Activated CD4-positive, alpha-beta memory T cell treated with anti-CD3 and anti-CD28 coated beads, Interleukin-2, amount 10 ng/mL, durations not matched to agents 7 days and 5 days (primary cell): ENCODE data around the gene PLEKHA8. TPM values are rescaled to one million over a fixed set of nuclear protein-coding genes. Genes with fewer than 3 reads are reported as not detected.
"Not testable (repeated sequence)": the region's sequence is repeated elsewhere in the genome, so short reads cannot be mapped to it uniquely, and the experiment has no call there.

Source experiments
- CTCF ChIA-PET: fragments of 350-600 bp; sonication (Branson Sonifier 250); formaldehyde crosslinking; loops from one replicate; lab custom pipeline; 2021; ENCODE audit warnings: antibody characterized with exemption, inconsistent platforms; lab: Charles Lee
- POLR2A ChIA-PET: fragments of 350-600 bp; sonication (Branson Sonifier 250); formaldehyde crosslinking; loops from one replicate; lab custom pipeline; 2021; ENCODE audit warnings: antibody characterized with exemption; lab: Charles Lee
- DNase-seq: peaks from one replicate; pipeline ENCODE4 v3.0.0-alpha.2; 2020
- H3K27ac Mint-ChIP-seq: one replicate; pipeline ENCODE4 v1.8.0; 2021; ENCODE audit warnings: mild to moderate bottlenecking, mixed read lengths
- H3K27me3 Mint-ChIP-seq: one replicate; pipeline ENCODE4 v1.8.0; 2021; ENCODE audit warnings: mixed read lengths
- H3K36me3 Mint-ChIP-seq: one replicate; pipeline ENCODE4 v1.8.0; 2021; ENCODE audit warnings: low read depth, mixed read lengths
- H3K4me1 Mint-ChIP-seq: one replicate; pipeline ENCODE4 v1.8.0; 2021; ENCODE audit warnings: mixed read lengths
- H3K4me3 Mint-ChIP-seq: one replicate; pipeline ENCODE4 v1.8.0; 2021; ENCODE audit warnings: mild to moderate bottlenecking, mixed read lengths
- H3K9me3 Mint-ChIP-seq: one replicate; pipeline ENCODE4 v1.8.0; 2021; ENCODE audit warnings: mixed read lengths
- total RNA-seq, 2 experiments: library from RNA; stranded (reverse); gene quantifications; one replicate each; pipeline ENCODE4 v1.2.3, GENCODE V29; 2021

PLEKHA8 gene
- total RNA-seq, 2 experiments from 2014 or later, result 10.3 to 10.7 TPM

- CTCF ChIA-PET, H3K27ac Mint-ChIP-seq, H3K9me3 Mint-ChIP-seq, DNase-seq, POLR2A ChIA-PET, H3K36me3 Mint-ChIP-seq, H3K27me3 Mint-ChIP-seq, H3K4me1 Mint-ChIP-seq, H3K4me3 Mint-ChIP-seq: not testable (repeated sequence)
Measured at GRCh38 chr7:30098599-30098998, 70.4 kb downstream of the PLEKHA8 start.

- Mint-ChIP-seq H3K4me1 (no peaks in the 10 kb centered on the region), H3K9me3 (peaks cover 5% of the 10 kb centered on the region), H3K36me3 (no peaks in the 10 kb centered on the region), H3K27me3 (no peaks in the 10 kb centered on the region), H3K27ac (no peak overlapping the region), H3K4me3 (no peak overlapping the region)
- ChIA-PET POLR2A (no interaction called here), CTCF (no interaction called here)
- no peak for DNase-seq
Measured at GRCh38 chr7:30102281-30102680, 74.1 kb downstream of the PLEKHA8 start.

- CTCF ChIA-PET, result no interaction called here
Measured at GRCh38 chr7:30104157-30104556, 75.9 kb downstream of the PLEKHA8 start.

GRCh38 chr7:30112103-30112713 is 84.0 kb downstream of the PLEKHA8 start:
- H3K27ac Mint-ChIP-seq, result no peak overlapping the region
- H3K4me3 Mint-ChIP-seq, result no peak overlapping the region
- no peak for DNase-seq
- peaks cover 14% of the 10 kb centered on the region for H3K9me3 Mint-ChIP-seq
- H3K36me3 Mint-ChIP-seq, result peaks cover 3% of the 10 kb centered on the region
- no peaks in the 10 kb centered on the region for H3K27me3 Mint-ChIP-seq
- CTCF ChIA-PET, result interaction anchor here (1.6 kb wide), 1 partner anchor 50 kb away, joined by 3 read pairs; no protein-coding TSS in a partner anchor
- peaks cover 3% of the 10 kb centered on the region for H3K4me1 Mint-ChIP-seq
- POLR2A ChIA-PET, result no interaction called here

More at GRCh38 chr7:30104157-30104556, 75.9 kb downstream of the PLEKHA8 start:
- POLR2A ChIA-PET, result no interaction called here
- Mint-ChIP-seq H3K4me1 (no peaks in the 10 kb centered on the region), H3K27ac (no peak overlapping the region), H3K36me3 (no peaks in the 10 kb centered on the region), H3K27me3 (no peaks in the 10 kb centered on the region), H3K9me3 (peaks cover 6% of the 10 kb centered on the region), H3K4me3 (no peak overlapping the region)
- no peak for DNase-seq

GRCh38 chr7:30113144-30113543 is 84.9 kb downstream of the PLEKHA8 start:
- ChIA-PET CTCF (interaction anchor here (1.6 kb wide), 1 partner anchor 51 kb away, joined by 3 read pairs; no protein-coding TSS in a partner anchor), POLR2A (no interaction called here)
- no peaks in the 10 kb centered on the region for H3K27me3 Mint-ChIP-seq
- no peak for DNase-seq
- peaks cover 3% of the 10 kb centered on the region for H3K4me1 Mint-ChIP-seq
- H3K27ac Mint-ChIP-seq, result no peak overlapping the region
- H3K36me3 Mint-ChIP-seq, result peaks cover 3% of the 10 kb centered on the region
- H3K4me3 Mint-ChIP-seq, result no peak overlapping the region
- H3K9me3 Mint-ChIP-seq, result peaks cover 14% of the 10 kb centered on the region

GRCh38 chr7:30114536-30115238 is 86.5 kb downstream of the PLEKHA8 start:
- POLR2A ChIA-PET, result no interaction called here

GRCh38 chr7:30115709-30116297 is 87.6 kb downstream of the PLEKHA8 start:
- no peak overlapping the region for H3K4me3 Mint-ChIP-seq
- ChIA-PET POLR2A (no interaction called here), CTCF (no interaction called here)
- H3K27ac Mint-ChIP-seq, result no peak overlapping the region
- no peaks in the 10 kb centered on the region for H3K27me3 Mint-ChIP-seq
- peaks cover 3% of the 10 kb centered on the region for H3K36me3 Mint-ChIP-seq
- peaks cover 8% of the 10 kb centered on the region for H3K9me3 Mint-ChIP-seq
- peaks cover 3% of the 10 kb centered on the region for H3K4me1 Mint-ChIP-seq
- no peak for DNase-seq

More at GRCh38 chr7:30114536-30115238, 86.5 kb downstream of the PLEKHA8 start:
- H3K4me1 Mint-ChIP-seq, result peaks cover 3% of the 10 kb centered on the region
- CTCF ChIA-PET, result no interaction called here
- H3K4me3 Mint-ChIP-seq, result no peak overlapping the region
- peaks cover 11% of the 10 kb centered on the region for H3K9me3 Mint-ChIP-seq
- DNase-seq, result no peak
- H3K27me3 Mint-ChIP-seq, result no peaks in the 10 kb centered on the region
- H3K27ac Mint-ChIP-seq, result no peak overlapping the region
- peaks cover 3% of the 10 kb centered on the region for H3K36me3 Mint-ChIP-seq

GRCh38 chr7:30116771-30117170 is 88.6 kb downstream of the PLEKHA8 start:
- Mint-ChIP-seq H3K36me3 (peaks cover 3% of the 10 kb centered on the region), H3K27me3 (no peaks in the 10 kb centered on the region), H3K9me3 (peaks cover 8% of the 10 kb centered on the region), H3K4me3 (no peak overlapping the region), H3K27ac (no peak overlapping the region), H3K4me1 (peaks cover 3% of the 10 kb centered on the region)
- CTCF ChIA-PET, result no interaction called here
- POLR2A ChIA-PET, result no interaction called here
- no peak for DNase-seq

- Mint-ChIP-seq H3K4me1 (peaks cover 3% of the 10 kb centered on the region), H3K9me3 (peaks cover 7% of the 10 kb centered on the region), H3K27me3 (no peaks in the 10 kb centered on the region), H3K27ac (no peak overlapping the region), H3K36me3 (peaks cover 2% of the 10 kb centered on the region), H3K4me3 (no peak overlapping the region)
- POLR2A ChIA-PET, result no interaction called here
- CTCF ChIA-PET, result no interaction called here
- DNase-seq, result no peak
Measured at GRCh38 chr7:30117896-30118295, 89.7 kb downstream of the PLEKHA8 start.

GRCh38 chr7:30119890-30120577 is 91.8 kb downstream of the PLEKHA8 start:
- Mint-ChIP-seq H3K36me3 (no peaks in the 10 kb centered on the region), H3K4me1 (no peaks in the 10 kb centered on the region), H3K27me3 (no peaks in the 10 kb centered on the region), H3K9me3 (no peaks in the 10 kb centered on the region), H3K27ac (no peak overlapping the region), H3K4me3 (no peak overlapping the region)
- ChIA-PET CTCF (no interaction called here), POLR2A (no interaction called here)
- DNase-seq, result no peak

GRCh38 chr7:30133736-30134610 is 105.8 kb downstream of the PLEKHA8 start:
- POLR2A ChIA-PET, result interaction anchor here (0.8 to 1.3 kb wide), 8 partner anchors 12 to 460 kb away, joined by 3 to 5 read pairs (median 3); partner anchors contain the start of gene NOD1
- H3K9me3 Mint-ChIP-seq, result no peaks in the 10 kb centered on the region
- H3K4me1 Mint-ChIP-seq, result peaks cover 8% of the 10 kb centered on the region
- peaks cover 33% of the 10 kb centered on the region for H3K27me3 Mint-ChIP-seq
- peak overlapping the region; percentile 47 for H3K27ac Mint-ChIP-seq
- no peak for DNase-seq
- CTCF ChIA-PET, result interaction anchor here (1.2 to 1.6 kb wide), 3 partner anchors 13 to 376 kb away, joined by 3 to 4 read pairs (median 4); no protein-coding TSS in a partner anchor
- H3K36me3 Mint-ChIP-seq, result no peaks in the 10 kb centered on the region
- H3K4me3 Mint-ChIP-seq, result peak overlapping the region; percentile 68
